Testis (tissue), 2 donors: ENCODE measurements around the gene FSTL4.

Experiments
- CTCF ChIP-seq, 3 experiments: fragments of 450-650 bp in 2 of 3; fragments of 200-600 bp in 1 of 3; sonication (generic) in 1 of 3; IDR thresholded peaks; one replicate each; pipeline ENCODE4 v1.5.1; 2016 to 2019; ENCODE audit warnings: antibody characterized with exemption in 3 of 3, mild to moderate bottlenecking in 2 of 3, moderate library complexity in 1 of 3
- POLR2A ChIP-seq: fragments of 450-650 bp; IDR thresholded peaks from one replicate; pipeline ENCODE4 v1.6.1; 2017; ENCODE audit warnings: antibody characterized with exemption, mild to moderate bottlenecking, moderate library complexity

- TF ChIP-seq CTCF (IDR thresholded peaks at IDR 0.05) (no peak), POLR2A (no peak)
Measured at GRCh38 chr5:133332439-133333024, 279.8 kb downstream of the FSTL4 start.
